HCT116 (cell line): Measurements from ENCODE around the gene ZNF425. TPM values are rescaled to one million over a fixed set of nuclear protein-coding genes. Genes with fewer than 3 reads are reported as not detected.

Experiments used
- ATAC-seq: fragments of 200-7000 bp; cut with Tn5 transposase; 2 replicates; pipeline ENCODE4 v1.9.1; 2020; ENCODE audit warnings: mild to moderate bottlenecking, moderate library complexity
- BruUV-seq: library from RNA; stranded (reverse); fragments of 400-500 nt; replicated peaks from 2 replicates; lab custom pipeline; 2021; lab: Mats Ljungman, UMichigan
- CTCF ChIA-PET: fragments of 300-600 bp; sonication (Branson Sonifier 250); formaldehyde crosslinking; loops from one replicate; lab custom pipeline; 2021; ENCODE audit warnings: antibody characterized with exemption; lab: Charles Lee
- POLR2A ChIA-PET: fragments of 300-600, 350-600 bp; sonication (Branson Sonifier 250); formaldehyde crosslinking; loops from one replicate; lab custom pipeline; 2021; ENCODE audit warnings: antibody characterized with exemption; lab: Charles Lee
- RAD21 ChIA-PET, 2 experiments: fragments of 300-600 bp; sonication (Branson Sonifier 250); formaldehyde crosslinking; loops; one replicate each; lab custom pipeline; 2023; ENCODE audit warnings: low total read pairs in 2 of 2; ENCODE audit not compliant: uncharacterized antibody in 2 of 2, unreplicated experiment in 2 of 2, low non-redundant PET in 1 of 2; lab: Charles Lee
- DNase-seq: peaks from one replicate; pipeline ENCODE4 v3.0.0-alpha.2; 2010; ENCODE audit warnings: low read depth, low spot score
- H2AFZ ChIP-seq: fragments of 200-600 bp; shearing (Covaris generic), sonication (generic); 2 replicates; pipeline ENCODE4 v1.6.1; 2017; ENCODE audit warnings: low read depth, mixed run types, mixed read lengths, antibody characterized with exemption, low read length; ENCODE audit not compliant: poor library complexity, severe bottlenecking
- H3K27ac ChIP-seq: 2 replicates; pipeline ENCODE4 v1.5.1; 2012; ENCODE audit warnings: low read depth, low read length
- H3K27me3 ChIP-seq: fragments of 200-600 bp; sonication (generic); 2 replicates; pipeline ENCODE4 v1.6.1; 2016; ENCODE audit warnings: mixed run types, low read length, mixed read lengths; ENCODE audit not compliant: insufficient read depth
- H3K36me3 ChIP-seq, 2 experiments: fragments of 200-500 bp in 1 of 2; fragments of 200-600 bp in 1 of 2; sonication (Bioruptor generic) in 1 of 2; sonication (generic) in 1 of 2; 2 replicates each; pipeline versions ENCODE4 v1.5.1 to v1.6.1; 2014 to 2016; ENCODE audit warnings: low read length in 2 of 2, inconsistent platforms in 1 of 2, mixed read lengths in 1 of 2, mixed run types in 1 of 2; ENCODE audit not compliant: insufficient read depth in 2 of 2, control insufficient read depth in 1 of 2
- H3K4me1 ChIP-seq, 2 experiments: fragments of 200-600 bp in 1 of 2; sonication (generic) in 1 of 2; 2 replicates each; pipeline versions ENCODE4 v1.5.1 to v1.6.1; 2012 to 2017; ENCODE audit warnings: low read length in 2 of 2, inconsistent platforms in 1 of 2, mild to moderate bottlenecking in 1 of 2, mixed read lengths in 1 of 2, mixed run types in 1 of 2, moderate library complexity in 1 of 2; ENCODE audit not compliant: insufficient read depth in 2 of 2, control insufficient read depth in 1 of 2
- H3K4me2 ChIP-seq: fragments of 200-600 bp; sonication (generic); 2 replicates; pipeline ENCODE4 v1.6.1; 2017; ENCODE audit warnings: mixed run types, low read length, mixed read lengths
- H3K4me3 ChIP-seq, 2 experiments: fragments of 200-600 bp in 1 of 2; sonication (generic) in 1 of 2; replicated peaks in 1 of 2; 2 replicates each; pipeline ENCODE4 v1.5.1; 2011 to 2016; ENCODE audit warnings: low read length in 2 of 2, control low read depth in 1 of 2, low read depth in 1 of 2, mild to moderate bottlenecking in 1 of 2, mixed read lengths in 1 of 2, mixed run types in 1 of 2
- H3K79me2 ChIP-seq: fragments of 200-600 bp; sonication (generic); 2 replicates; pipeline ENCODE4 v1.6.1; 2017; ENCODE audit warnings: mild to moderate bottlenecking, mixed run types, low read length, moderate library complexity, mixed read lengths; ENCODE audit not compliant: insufficient read depth
- H3K9ac ChIP-seq: fragments of 200-600 bp; sonication (generic); 2 replicates; pipeline ENCODE4 v1.6.1; 2016; ENCODE audit warnings: low read length, mixed read lengths
- H3K9me2 ChIP-seq: fragments of 200-600 bp; sonication (generic), shearing (Covaris generic); 2 replicates; pipeline ENCODE4 v1.6.1; 2017; ENCODE audit warnings: mixed run types, mild to moderate bottlenecking, moderate library complexity; ENCODE audit not compliant: insufficient read depth
- H3K9me3 ChIP-seq, 2 experiments: fragments of 200-500 bp in 1 of 2; fragments of 200-600 bp in 1 of 2; sonication (Bioruptor generic) in 1 of 2; sonication (generic) in 1 of 2; 2 replicates each; pipeline ENCODE4 v1.6.1; 2014 to 2017; ENCODE audit warnings: low read length in 2 of 2, mixed read lengths in 2 of 2, inconsistent platforms in 1 of 2, low read depth in 1 of 2, mild to moderate bottlenecking in 1 of 2, mixed run types in 1 of 2, moderate library complexity in 1 of 2; ENCODE audit not compliant: control insufficient read depth in 1 of 2, insufficient read depth in 1 of 2
- H4K20me1 ChIP-seq: fragments of 200-600 bp; sonication (generic), shearing (Covaris generic); 2 replicates; pipeline ENCODE4 v1.6.1; 2017; ENCODE audit warnings: mixed run types, mild to moderate bottlenecking, moderate library complexity; ENCODE audit not compliant: insufficient read depth
- CBX3 ChIP-seq: IDR thresholded peaks from 2 replicates; pipeline ENCODE4 v1.6.1; 2012; ENCODE audit warnings: low read depth
- CEBPB ChIP-seq: IDR thresholded peaks from 2 replicates; pipeline ENCODE4 v1.6.1; 2012; ENCODE audit warnings: low read depth
- EGR1 ChIP-seq: IDR thresholded peaks from 2 replicates; pipeline ENCODE4 v1.6.1; 2012; ENCODE audit warnings: low read depth
- EZH2 ChIP-seq: fragments of 200-600 bp; sonication (generic); IDR thresholded peaks from 2 replicates; pipeline ENCODE4 v1.6.1; 2017; ENCODE audit warnings: antibody characterized with exemption, mixed run types
- EZH2phosphoT487 ChIP-seq: fragments of 200-600 bp; IDR thresholded peaks from 2 replicates; pipeline ENCODE4 v1.6.1; 2018; ENCODE audit warnings: antibody characterized with exemption, borderline replicate concordance
- FOSL1 ChIP-seq: IDR thresholded peaks from 2 replicates; pipeline ENCODE4 v1.6.1; 2012; ENCODE audit warnings: low read depth
- JUND ChIP-seq: IDR thresholded peaks from 2 replicates; pipeline ENCODE4 v1.6.1; 2012
- RAD21 ChIP-seq: IDR thresholded peaks from 2 replicates; pipeline ENCODE4 v1.6.1; 2012; ENCODE audit warnings: low read depth, mild to moderate bottlenecking
- SIN3A ChIP-seq: IDR thresholded peaks from 2 replicates; pipeline ENCODE4 v1.6.1; 2012; ENCODE audit warnings: low read depth
- TCF7L2 ChIP-seq: IDR thresholded peaks from 2 replicates; pipeline ENCODE4 v1.7.0; 2011; ENCODE audit warnings: borderline replicate concordance, inconsistent platforms; ENCODE audit not compliant: insufficient read depth, insufficient read length; ENCODE audit errors: extremely low read depth
- ZFX ChIP-seq: fragments of 450-650 bp; IDR thresholded peaks from 2 replicates; pipeline ENCODE4 v1.6.1; 2017
- intact Hi-C: fragments of 100-400 bp; cut with micrococcal nuclease; formaldehyde crosslinking; loops from 2 replicates; pipeline ENCODE4 v1.10.0; 2022
- total RNA-seq: library from RNA; stranded (reverse); gene quantifications from one replicate; pipeline ENCODE4 v1.2.1, GENCODE V29; 2021; ENCODE audit not compliant: unreplicated experiment
- TF ChIP-seq, protein P1 (sequence below): IDR thresholded peaks from 2 replicates; pipeline ENCODE4 v1.6.1; 2012; ENCODE audit warnings: low read depth

The ZNF425 gene
- total RNA-seq, 1 experiment from 2014 or later = 2.1 TPM

DNA sequence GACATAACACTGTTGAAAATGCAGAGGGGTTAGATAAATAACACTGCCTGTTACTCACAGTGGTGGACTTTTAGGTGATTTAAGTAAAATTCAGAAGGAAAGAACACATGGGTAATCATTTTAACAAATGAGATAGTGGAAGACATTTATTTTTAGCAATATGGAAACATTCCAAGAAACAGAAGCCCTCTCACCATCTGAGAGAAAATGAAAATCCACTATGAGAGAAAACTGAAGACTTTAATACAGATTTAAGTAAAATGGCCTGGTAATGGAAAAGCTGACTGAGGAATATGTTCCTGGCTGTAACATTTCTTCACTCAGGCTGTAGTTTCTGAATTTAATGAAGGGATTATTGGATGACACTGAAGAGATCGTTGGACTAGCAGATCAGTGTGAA, 23.5 kb downstream of the ZNF425 start:
- TF ChIP-seq EZH2phosphoT487 = no peak
- TF ChIP-seq ZFX = no peak
- TF ChIP-seq FOSL1 = no peak
- TF ChIP-seq CEBPB = no peak
- TF ChIP-seq RAD21 = no peak
- no peak for TF ChIP-seq CBX3
- no peak for TF ChIP-seq JUND
- TF ChIP-seq TCF7L2 = no peak
- TF ChIP-seq EGR1 = no peak
- no peak for TF ChIP-seq EZH2
- intact Hi-C loops = no loop called here
- Histone ChIP-seq H3K9ac (no peak overlapping the region), H3K79me2 (no peaks in the 10 kb centered on the region), H3K9me3 (no peaks in the 10 kb centered on the region), H3K4me2 (no peak overlapping the region), H2AFZ (no peak overlapping the region), H4K20me1 (no peaks in the 10 kb centered on the region), H3K4me1 (no peaks in the 10 kb centered on the region), H3K27me3 (no peaks in the 10 kb centered on the region), H3K4me3 (no peak overlapping the region), H3K36me3 (no peaks in the 10 kb centered on the region), H3K27ac (no peak overlapping the region), H3K9me2 (no peaks in the 10 kb centered on the region)
- DNase-seq (no peak), ATAC-seq (no peak)
- BruUV-seq = no TSS peak
- ChIA-PET POLR2A (no interaction called here), RAD21 (no interaction called here), CTCF (no interaction called here)

DNA sequence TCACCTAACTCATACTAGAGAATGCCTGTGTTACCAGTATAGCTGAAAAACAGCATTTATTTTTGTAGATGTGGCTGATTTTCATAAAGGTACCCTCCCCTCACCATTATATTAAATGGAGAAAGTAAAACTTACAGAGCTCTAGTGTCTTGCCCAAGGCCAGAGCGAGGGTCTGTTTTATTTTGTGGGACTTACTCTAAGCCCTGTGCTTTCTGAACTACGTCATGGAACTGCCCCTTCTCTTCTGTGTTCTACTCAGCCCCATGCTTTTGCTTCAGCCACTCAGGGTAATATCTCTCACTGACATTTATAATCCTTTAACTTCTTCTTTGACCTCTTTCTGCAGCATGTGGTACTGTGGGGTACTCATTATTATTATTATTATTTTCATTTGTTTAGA, 25.3 kb downstream of the ZNF425 start:
- no peaks in the 10 kb centered on the region for H4K20me1 ChIP-seq
- H3K4me3 ChIP-seq = no peak overlapping the region
- peaks cover 0 to 5% of the 10 kb centered on the region in 2 experiments; a peak in 1 of 4 replicates for H3K4me1 ChIP-seq
- H3K9me3 ChIP-seq = no peaks in the 10 kb centered on the region
- TF ChIP-seq EZH2phosphoT487 = no peak
- TF ChIP-seq, protein P1, sequence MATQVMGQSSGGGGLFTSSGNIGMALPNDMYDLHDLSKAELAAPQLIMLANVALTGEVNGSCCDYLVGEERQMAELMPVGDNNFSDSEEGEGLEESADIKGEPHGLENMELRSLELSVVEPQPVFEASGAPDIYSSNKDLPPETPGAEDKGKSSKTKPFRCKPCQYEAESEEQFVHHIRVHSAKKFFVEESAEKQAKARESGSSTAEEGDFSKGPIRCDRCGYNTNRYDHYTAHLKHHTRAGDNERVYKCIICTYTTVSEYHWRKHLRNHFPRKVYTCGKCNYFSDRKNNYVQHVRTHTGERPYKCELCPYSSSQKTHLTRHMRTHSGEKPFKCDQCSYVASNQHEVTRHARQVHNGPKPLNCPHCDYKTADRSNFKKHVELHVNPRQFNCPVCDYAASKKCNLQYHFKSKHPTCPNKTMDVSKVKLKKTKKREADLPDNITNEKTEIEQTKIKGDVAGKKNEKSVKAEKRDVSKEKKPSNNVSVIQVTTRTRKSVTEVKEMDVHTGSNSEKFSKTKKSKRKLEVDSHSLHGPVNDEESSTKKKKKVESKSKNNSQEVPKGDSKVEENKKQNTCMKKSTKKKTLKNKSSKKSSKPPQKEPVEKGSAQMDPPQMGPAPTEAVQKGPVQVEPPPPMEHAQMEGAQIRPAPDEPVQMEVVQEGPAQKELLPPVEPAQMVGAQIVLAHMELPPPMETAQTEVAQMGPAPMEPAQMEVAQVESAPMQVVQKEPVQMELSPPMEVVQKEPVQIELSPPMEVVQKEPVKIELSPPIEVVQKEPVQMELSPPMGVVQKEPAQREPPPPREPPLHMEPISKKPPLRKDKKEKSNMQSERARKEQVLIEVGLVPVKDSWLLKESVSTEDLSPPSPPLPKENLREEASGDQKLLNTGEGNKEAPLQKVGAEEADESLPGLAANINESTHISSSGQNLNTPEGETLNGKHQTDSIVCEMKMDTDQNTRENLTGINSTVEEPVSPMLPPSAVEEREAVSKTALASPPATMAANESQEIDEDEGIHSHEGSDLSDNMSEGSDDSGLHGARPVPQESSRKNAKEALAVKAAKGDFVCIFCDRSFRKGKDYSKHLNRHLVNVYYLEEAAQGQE = no peak
- no peak for TF ChIP-seq SIN3A
- DNase-seq (no peak), ATAC-seq (no peak)
- H3K9ac ChIP-seq = no peak overlapping the region
- H3K36me3 ChIP-seq = no peaks in the 10 kb centered on the region
- no peak overlapping the region for H2AFZ ChIP-seq
- intact Hi-C loops = no loop called here
- no peaks in the 10 kb centered on the region for H3K9me2 ChIP-seq
- RAD21 ChIA-PET = no interaction called here
- BruUV-seq = no TSS peak
- POLR2A ChIA-PET = no interaction called here
- H3K27ac ChIP-seq = no peak overlapping the region
- H3K79me2 ChIP-seq = no peaks in the 10 kb centered on the region
- CTCF ChIA-PET = no interaction called here
- no peaks in the 10 kb centered on the region for H3K27me3 ChIP-seq
- no peak overlapping the region for H3K4me2 ChIP-seq
